Stimulated activated CD4-positive, alpha-beta T cell treated with anti-CD3 and anti-CD28 coated beads, Interleukin-1b, Interleukin-23, amount 100 ng/mL, for 4 hours (primary cell): ENCODE results near the gene DCC.

Source experiments
- DNase-seq, 2 donors: peaks; one replicate each; pipeline ENCODE4 v3.0.0-alpha.2; 2020; ENCODE audit warnings: low read depth in 2 of 2

The DCC gene

DNA sequence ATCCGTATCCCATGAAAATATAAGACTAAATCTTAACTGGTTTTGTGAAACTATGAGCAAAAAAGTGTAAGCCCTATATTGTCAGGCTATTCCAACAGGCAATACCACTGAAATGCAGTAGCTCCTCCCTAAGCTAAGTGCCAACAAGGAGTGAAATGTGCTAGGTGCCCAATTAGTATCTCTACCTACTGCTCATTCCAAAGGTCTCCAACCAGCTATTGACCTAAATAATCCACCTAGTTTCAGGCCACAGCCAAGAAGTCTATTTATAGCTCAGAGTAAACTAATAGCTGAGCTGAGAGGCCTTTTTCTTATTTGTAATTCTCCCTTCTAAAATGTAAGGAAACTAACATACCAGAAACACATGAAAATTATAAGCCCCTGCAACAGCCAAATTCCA lies 482.2 kb downstream of the DCC start:
- no peak for DNase-seq

DNA sequence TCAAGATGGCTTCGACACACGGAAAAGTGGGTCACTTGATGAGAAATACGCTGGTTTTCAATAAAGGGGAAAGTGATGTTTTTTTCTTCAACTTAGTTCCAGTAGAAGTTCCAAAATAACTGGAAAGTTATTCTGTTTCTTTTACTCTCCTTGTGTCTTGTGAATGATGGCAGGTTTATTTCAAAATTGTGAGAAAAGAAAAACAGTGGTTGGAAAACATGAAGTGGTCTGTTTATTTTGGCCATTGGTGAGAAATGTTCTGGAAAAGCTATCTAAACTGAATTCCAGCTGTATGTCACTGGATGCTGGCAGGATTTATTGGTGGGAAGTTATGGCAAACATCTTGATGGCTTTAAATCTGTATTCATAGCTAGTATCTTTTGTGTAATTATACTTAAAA lies 484.1 kb downstream of the DCC start:
- no peak for DNase-seq

DNA sequence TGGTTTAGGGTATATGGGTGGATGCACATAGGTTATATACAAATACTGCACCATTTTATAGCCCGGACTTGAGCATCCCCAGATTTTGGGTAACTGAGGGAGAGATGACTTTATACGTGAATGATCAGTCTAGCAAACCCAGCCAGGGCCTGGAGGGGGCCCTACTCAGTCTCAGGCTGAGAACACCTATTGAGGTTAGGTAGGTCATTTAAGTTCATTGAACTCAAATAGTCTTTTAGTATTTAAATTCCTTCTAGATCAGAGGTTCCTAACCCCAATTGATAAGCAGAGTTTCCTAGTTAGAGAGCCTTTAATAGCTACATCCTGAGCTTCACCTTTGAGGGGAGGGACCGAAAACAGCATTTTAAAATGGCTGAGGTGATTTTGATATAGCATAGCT lies 487.0 kb downstream of the DCC start:
- no peak for DNase-seq

DNA sequence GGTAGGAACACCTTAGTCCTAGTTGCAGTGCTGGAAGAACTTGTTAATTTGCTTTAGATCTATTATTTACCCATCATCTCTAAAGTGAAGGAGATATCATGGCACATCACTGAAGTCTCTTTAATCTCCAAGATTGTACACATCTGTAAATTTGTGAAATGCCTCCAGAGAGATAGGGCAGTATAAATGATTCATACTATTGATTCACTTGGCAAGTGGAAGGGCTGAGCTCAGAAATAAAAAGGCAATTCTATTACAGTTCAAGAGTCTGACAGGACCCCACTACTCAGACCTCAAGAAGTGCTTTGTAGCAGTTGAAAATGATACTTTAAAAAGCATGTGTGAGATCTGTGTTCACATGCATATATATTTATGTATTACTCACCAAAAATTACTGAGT lies 489.3 kb downstream of the DCC start:
- DNase-seq, result no peak

DNA sequence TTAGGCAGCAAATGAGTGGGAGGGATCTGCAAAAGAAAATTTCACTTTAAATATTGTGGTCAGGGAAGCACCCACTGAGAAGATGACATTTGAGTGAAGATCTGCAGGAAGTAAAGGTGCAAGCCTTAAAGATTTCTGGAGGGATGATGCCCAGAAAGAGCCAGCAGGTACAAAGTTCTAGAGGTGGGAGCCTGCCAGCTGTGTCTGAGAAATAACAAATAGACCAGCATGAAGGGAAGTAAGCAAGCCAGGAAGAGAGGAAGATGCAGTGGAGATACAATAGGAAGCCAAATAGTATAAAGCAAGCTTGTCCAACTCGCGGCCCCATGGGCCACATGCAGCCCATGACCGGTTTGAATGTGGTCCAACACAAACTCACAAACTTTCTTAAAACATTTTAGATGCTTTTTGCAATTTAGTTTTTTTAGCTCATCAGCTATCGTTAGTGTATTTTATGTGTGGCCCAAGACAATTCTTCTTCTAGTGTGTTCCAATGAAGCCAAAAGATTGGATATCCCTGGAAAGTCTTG lies 489.9 kb downstream of the DCC start:
- no peak for DNase-seq

DNA sequence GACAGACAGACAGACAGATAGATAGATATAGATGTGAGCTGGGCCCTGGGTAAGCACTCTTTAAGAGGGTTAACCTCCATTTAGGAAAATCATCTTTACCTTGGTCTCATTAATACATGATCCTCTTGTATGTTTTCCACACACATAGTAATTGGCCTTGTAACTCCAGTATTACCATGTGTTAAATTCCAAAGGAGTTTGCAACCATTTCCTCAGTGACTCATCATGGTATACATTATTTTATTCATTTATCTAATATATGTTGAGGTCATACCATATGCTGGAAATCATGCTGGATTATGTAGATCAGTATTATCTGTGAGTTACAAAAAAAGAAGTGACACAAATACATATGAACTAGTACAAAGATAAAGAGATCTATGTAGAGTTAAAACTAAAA lies 504.3 kb downstream of the DCC start:
- DNase-seq, result no peak

DNA sequence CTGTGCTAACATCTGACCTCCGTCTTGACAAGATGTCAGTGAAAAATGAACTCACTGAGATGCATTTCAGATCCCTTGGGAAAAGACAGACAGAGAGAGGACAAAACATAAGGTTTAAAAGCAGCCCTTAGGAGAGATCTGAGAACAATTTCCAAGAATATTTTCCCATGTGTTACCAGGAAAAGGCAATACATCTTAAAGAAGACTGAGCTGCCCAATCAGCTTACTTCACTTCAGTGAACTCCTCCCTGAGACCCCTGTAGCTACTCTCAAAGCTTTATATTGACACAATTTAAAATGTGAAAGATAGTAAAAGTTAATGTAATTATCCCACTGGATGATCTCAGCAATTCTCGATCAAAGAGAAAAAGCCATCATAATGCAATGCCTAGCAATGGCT lies 505.0 kb downstream of the DCC start:
- no peak for DNase-seq

DNA sequence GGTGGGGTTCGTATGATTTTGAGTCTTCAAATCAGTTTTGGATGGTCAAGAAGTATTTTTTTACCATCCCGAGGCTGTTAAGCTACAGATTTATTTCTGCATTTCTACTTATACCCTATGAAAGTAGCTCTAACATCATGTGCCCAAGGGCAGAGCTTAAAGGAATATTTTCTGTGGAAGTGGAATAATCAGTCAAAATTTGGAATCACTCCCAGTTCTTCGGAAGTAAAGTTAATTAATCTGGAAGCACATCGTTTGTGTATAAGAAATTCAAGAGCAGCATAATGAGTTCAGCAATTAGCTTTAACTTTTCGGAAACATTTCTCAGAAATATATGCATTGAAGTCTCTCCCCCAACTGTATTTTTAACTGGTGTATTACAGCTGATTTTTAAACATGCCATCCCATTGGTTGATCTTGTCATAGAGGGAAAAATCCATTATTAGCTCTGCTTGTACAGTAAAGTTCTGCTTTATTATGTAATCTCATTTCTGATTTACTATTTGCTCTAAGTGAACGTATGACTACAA lies 510.1 kb downstream of the DCC start:
- DNase-seq, result no peak

GRCh38 chr18:52861558-52861957 lies 521.6 kb downstream of the DCC start:
- DNase-seq, result no peak

GRCh38 chr18:52869349-52869923 lies 529.4 kb downstream of the DCC start:
- DNase-seq, result no peak

- DNase-seq, result no peak
Measured at GRCh38 chr18:52869942-52870907, 530.2 kb downstream of the DCC start.

DNA sequence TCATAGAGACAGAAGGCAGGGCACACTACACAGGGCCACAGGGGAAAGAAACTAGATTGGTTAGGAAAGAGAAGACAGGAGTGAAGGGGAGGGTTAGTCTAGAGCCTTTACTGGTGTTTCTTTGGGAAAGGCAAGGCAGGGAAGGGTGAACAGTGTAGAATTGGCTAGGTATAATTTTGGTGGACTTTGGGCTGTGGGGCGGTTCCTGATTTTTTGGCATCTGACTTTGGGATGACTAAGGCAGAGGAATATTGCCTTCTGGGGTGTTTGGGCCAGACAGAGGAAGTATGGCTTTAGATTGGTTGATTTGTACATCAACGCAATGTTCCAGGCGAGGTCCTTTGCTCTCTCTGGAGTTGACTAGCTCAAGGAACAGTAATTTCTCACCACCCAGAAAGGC lies 534.8 kb downstream of the DCC start:
- DNase-seq, result no peak

- no peak for DNase-seq
Measured at GRCh38 chr18:52875725-52876124, 535.7 kb downstream of the DCC start.

- DNase-seq, result no peak
Measured at GRCh38 chr18:52888014-52888413, 548.0 kb downstream of the DCC start.

DNA sequence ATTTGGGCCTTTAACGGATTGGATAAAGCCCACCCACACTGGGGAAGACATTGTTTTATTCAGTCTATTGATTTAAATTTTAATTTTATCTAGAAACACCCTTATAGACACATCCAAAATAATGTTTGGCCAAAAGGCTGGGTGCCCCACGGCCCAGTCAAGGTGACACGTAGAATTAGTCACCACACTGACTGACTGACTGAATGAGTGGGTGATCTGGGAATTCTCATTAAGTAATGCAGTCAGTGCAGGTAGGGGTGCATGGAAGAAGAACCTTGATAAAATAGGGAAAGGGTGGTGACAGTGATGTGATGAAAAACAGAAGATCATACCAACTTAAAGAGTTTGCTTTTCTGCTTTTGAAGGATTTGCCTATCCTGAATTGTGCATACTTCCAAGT lies 554.8 kb downstream of the DCC start:
- no peak for DNase-seq

DNA sequence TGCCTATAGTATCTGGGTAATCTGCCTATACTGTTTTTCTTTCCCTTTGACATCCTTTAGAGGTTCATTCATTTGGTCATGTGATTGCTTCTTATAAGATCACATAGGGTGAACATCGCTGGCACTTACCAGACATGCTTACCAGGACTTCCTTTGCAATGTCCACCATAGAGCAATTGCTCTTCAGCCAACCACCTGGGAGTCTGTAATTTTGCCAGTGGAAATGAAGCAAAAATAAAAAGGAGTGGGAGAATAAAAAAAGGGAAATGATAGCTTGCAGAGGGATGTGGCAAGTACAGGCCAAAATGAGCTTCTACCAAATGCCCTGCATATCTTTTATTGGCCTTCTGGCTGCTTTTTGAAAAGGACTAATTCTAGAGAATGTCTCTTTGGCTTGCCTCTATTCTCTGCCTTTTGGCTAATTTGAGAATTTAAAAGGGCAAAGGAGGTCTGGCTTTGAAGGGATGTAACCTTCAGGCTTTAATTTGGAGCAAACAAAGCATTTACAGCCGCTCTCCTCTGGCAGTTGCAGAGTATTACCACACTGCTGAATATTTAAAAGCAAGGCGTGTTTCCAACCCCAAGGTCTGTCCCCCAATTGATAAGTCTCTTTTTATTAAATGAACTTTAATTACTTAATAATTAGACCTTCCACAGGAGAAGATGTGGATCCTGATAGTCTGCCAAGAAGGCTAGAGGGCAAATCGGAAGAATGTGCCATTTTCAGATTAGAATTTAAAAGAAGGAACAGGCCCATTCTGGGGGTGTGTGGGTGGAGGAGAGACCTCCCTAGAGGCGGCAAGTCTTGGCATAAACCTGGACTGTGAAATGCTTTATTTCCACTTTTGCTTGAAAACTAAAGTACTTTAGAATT lies 557.9 kb downstream of the DCC start:
- DNase-seq, result no peak

GRCh38 chr18:52898485-52899058 lies 558.6 kb downstream of the DCC start:
- DNase-seq, result no peak

- DNase-seq, result no peak
Measured at GRCh38 chr18:52902188-52902587, 562.2 kb downstream of the DCC start.

DNA sequence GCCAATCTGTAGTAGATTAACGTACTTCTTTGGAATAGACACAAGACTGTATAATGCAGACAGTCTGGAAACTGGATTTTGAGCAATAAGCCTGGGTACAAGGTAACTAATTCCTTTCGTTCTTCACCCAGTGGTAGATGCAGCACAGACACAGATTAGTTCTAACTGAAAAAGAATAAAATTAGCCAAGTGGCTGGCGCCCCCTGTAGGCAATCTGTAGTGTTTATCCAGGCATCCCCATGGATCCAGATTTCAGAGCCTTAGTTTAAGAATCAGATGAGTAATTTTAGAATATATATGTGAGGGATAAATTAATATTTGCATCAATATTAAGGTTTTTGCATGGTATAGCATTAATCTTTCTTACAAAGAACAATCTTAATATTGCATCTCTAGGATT lies 563.9 kb downstream of the DCC start:
- no peak for DNase-seq

- DNase-seq, result no peak
Measured at GRCh38 chr18:52907543-52908308, 567.7 kb downstream of the DCC start.

- DNase-seq, result no peak
Measured at GRCh38 chr18:52914148-52914547, 574.2 kb downstream of the DCC start.
